Neural cell (in vitro differentiated cells): ENCODE data around the gene SLC23A3. TPM values are rescaled to one million over a fixed set of nuclear protein-coding genes. Genes with fewer than 3 reads are reported as not detected.

ENCODE experiments used
- H2AFZ ChIP-seq: fragments of 200-600, 300-800 bp; sonication (generic), shearing (Covaris generic); 2 replicates; pipeline ENCODE4 v1.6.0; 2014; ENCODE audit warnings: low read depth, mild to moderate bottlenecking, antibody characterized with exemption, low read length, moderate library complexity
- H3F3A ChIP-seq: fragments of 200-600 bp; shearing (Covaris generic); 2 replicates; pipeline ENCODE4 v1.6.1; 2016; ENCODE audit warnings: mild to moderate bottlenecking, moderate library complexity, mixed read lengths, antibody characterized with exemption, low read length; ENCODE audit not compliant: insufficient read depth, poor library complexity, severe bottlenecking
- H3K27ac ChIP-seq: fragments of 200-600, 300-800 bp; sonication (generic), shearing (Covaris generic); 2 replicates; pipeline ENCODE4 v1.5.1; 2014; ENCODE audit warnings: mild to moderate bottlenecking, low read length, moderate library complexity
- H3K27me3 ChIP-seq: fragments of 300-800, 200-600 bp; sonication (generic), shearing (Covaris generic); 2 replicates; pipeline ENCODE4 v1.6.0; 2014; ENCODE audit warnings: mild to moderate bottlenecking, low read depth, low read length, moderate library complexity; ENCODE audit not compliant: insufficient read depth
- H3K36me3 ChIP-seq: fragments of 300-800, 200-600 bp; sonication (generic), shearing (Covaris generic); 2 replicates; pipeline ENCODE4 v1.5.1; 2014; ENCODE audit warnings: mild to moderate bottlenecking, antibody characterized with exemption, low read length, moderate library complexity; ENCODE audit not compliant: insufficient read depth
- H3K4me2 ChIP-seq: fragments of 300-800, 200-600 bp; sonication (generic), shearing (Covaris generic); 2 replicates; pipeline ENCODE4 v1.6.0; 2014; ENCODE audit warnings: mild to moderate bottlenecking, low read length
- H3K4me3 ChIP-seq: fragments of 300-800, 200-600 bp; sonication (generic), shearing (Covaris generic); 2 replicates; pipeline ENCODE4 v1.5.1; 2014; ENCODE audit warnings: mild to moderate bottlenecking, low read length, moderate library complexity
- H3K79me2 ChIP-seq: fragments of 200-600 bp; shearing (Covaris generic); replicated peaks from 2 replicates; pipeline ENCODE4 v1.6.0; 2014; ENCODE audit warnings: mild to moderate bottlenecking, low read length, moderate library complexity; ENCODE audit not compliant: insufficient read depth
- H3K9ac ChIP-seq: fragments of 300-800, 200-600 bp; sonication (generic), shearing (Covaris generic); 2 replicates; pipeline ENCODE4 v1.6.1; 2016; ENCODE audit warnings: mild to moderate bottlenecking, low read length, mixed read lengths
- H3K9me2 ChIP-seq: fragments of 200-600 bp; shearing (Covaris generic); 2 replicates; pipeline ENCODE4 v1.6.1; 2016; ENCODE audit warnings: mild to moderate bottlenecking, low read length, mixed read lengths; ENCODE audit not compliant: insufficient read depth
- H3K9me3 ChIP-seq: fragments of 200-600, 300-800 bp; sonication (generic), shearing (Covaris generic); 2 replicates; pipeline ENCODE4 v1.6.1; 2016; ENCODE audit warnings: mild to moderate bottlenecking, mixed run types, low read length, moderate library complexity, mixed read lengths
- H4K20me1 ChIP-seq: fragments of 200-600 bp; shearing (Covaris generic); 2 replicates; pipeline ENCODE4 v1.6.1; 2016; ENCODE audit warnings: mild to moderate bottlenecking, mixed run types; ENCODE audit not compliant: insufficient read depth
- EP300 ChIP-seq: fragments of 450-650 bp; conservative IDR thresholded peaks from 2 replicates; pipeline ENCODE4 v1.6.1; 2014; ENCODE audit warnings: antibody characterized with exemption, mild to moderate bottlenecking, moderate library complexity; ENCODE audit not compliant: poor library complexity, severe bottlenecking
- EZH2 ChIP-seq: fragments of 200-600, 300-800 bp; shearing (Covaris generic), sonication (generic); IDR thresholded peaks from 2 replicates; pipeline ENCODE4 v1.6.1; 2014; ENCODE audit warnings: antibody characterized with exemption, low read length, borderline replicate concordance, mild to moderate bottlenecking; ENCODE audit not compliant: insufficient read depth, poor library complexity, severe bottlenecking
- MXI1 ChIP-seq: fragments of 450-650 bp; conservative IDR thresholded peaks from 2 replicates; pipeline ENCODE4 v1.6.1; 2014; ENCODE audit warnings: antibody characterized with exemption, mild to moderate bottlenecking; ENCODE audit not compliant: poor library complexity, severe bottlenecking
- POLR2AphosphoS5 ChIP-seq: IDR thresholded peaks from 2 replicates; pipeline ENCODE4 v1.6.1; 2012
- RAD21 ChIP-seq: fragments of 450-650 bp; conservative IDR thresholded peaks from 2 replicates; pipeline ENCODE4 v1.6.1; 2014; ENCODE audit warnings: antibody characterized with exemption, mild to moderate bottlenecking, moderate library complexity
- SMC3 ChIP-seq: fragments of 450-650 bp; conservative IDR thresholded peaks from 2 replicates; pipeline ENCODE4 v1.6.1; 2014; ENCODE audit warnings: antibody characterized with exemption, mild to moderate bottlenecking, moderate library complexity; ENCODE audit not compliant: poor library complexity
- TAF1 ChIP-seq: IDR thresholded peaks from 2 replicates; pipeline ENCODE4 v1.6.1; 2012; ENCODE audit warnings: low read depth
- polyA plus RNA-seq: library from polyadenylated mRNA; depleted of rRNA; stranded (reverse); fragments of >200 nt; gene quantifications from 2 replicates; pipeline ENCODE4 v1.2.3, GENCODE V29; 2014
- TF ChIP-seq, protein P1 (sequence below): IDR thresholded peaks from 2 replicates; pipeline ENCODE4 v1.6.1; 2012; ENCODE audit warnings: borderline replicate concordance
- TF ChIP-seq, protein P2 (sequence below): fragments of 450-650 bp; IDR thresholded peaks from 2 replicates; pipeline ENCODE4 v1.5.1; 2014; ENCODE audit warnings: antibody characterized with exemption, mild to moderate bottlenecking, moderate library complexity; ENCODE audit not compliant: poor library complexity, severe bottlenecking

Gene SLC23A3
- polyA plus RNA-seq, 1 donor from 2014 or later, result 0.28 TPM

DNA sequence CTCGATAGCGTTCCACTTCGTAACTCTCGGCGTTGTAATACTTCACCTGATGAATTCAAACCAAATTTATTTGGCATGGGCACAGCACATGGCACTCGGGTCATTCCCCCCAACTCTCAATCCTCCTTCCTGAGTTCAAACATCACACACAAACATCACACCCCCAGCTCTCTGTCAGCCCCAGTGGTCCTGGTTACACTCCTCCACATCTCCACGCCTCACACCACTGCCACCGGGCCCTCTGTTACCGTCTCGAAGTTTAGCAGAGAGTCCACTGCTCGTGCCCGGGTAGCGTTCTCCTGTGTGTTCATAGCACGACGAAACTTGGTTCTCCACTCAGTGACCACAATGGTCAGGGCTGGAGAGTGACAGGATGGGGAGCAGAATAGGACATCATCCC is 44.3 kb upstream of the SLC23A3 start:
- Histone ChIP-seq H3K9me2 (no peaks in the 10 kb centered on the region), H3K36me3 (no peaks in the 10 kb centered on the region), H3K79me2 (no peaks in the 10 kb centered on the region), H3K9ac (no peak overlapping the region), H4K20me1 (no peaks in the 10 kb centered on the region), H3K4me3 (no peak overlapping the region), H3K4me2 (no peak overlapping the region), H3K27me3 (no peaks in the 10 kb centered on the region), H3K27ac (no peak overlapping the region), H2AFZ (no peak overlapping the region), H3F3A (no peaks in the 10 kb centered on the region), H3K9me3 (no peaks in the 10 kb centered on the region)
- TF ChIP-seq SMC3 (no peak), RAD21 (no peak), EZH2 (no peak), EP300 (no peak), MXI1 (no peak), POLR2AphosphoS5 (no peak), TAF1 (no peak)
- TF ChIP-seq, protein P1, sequence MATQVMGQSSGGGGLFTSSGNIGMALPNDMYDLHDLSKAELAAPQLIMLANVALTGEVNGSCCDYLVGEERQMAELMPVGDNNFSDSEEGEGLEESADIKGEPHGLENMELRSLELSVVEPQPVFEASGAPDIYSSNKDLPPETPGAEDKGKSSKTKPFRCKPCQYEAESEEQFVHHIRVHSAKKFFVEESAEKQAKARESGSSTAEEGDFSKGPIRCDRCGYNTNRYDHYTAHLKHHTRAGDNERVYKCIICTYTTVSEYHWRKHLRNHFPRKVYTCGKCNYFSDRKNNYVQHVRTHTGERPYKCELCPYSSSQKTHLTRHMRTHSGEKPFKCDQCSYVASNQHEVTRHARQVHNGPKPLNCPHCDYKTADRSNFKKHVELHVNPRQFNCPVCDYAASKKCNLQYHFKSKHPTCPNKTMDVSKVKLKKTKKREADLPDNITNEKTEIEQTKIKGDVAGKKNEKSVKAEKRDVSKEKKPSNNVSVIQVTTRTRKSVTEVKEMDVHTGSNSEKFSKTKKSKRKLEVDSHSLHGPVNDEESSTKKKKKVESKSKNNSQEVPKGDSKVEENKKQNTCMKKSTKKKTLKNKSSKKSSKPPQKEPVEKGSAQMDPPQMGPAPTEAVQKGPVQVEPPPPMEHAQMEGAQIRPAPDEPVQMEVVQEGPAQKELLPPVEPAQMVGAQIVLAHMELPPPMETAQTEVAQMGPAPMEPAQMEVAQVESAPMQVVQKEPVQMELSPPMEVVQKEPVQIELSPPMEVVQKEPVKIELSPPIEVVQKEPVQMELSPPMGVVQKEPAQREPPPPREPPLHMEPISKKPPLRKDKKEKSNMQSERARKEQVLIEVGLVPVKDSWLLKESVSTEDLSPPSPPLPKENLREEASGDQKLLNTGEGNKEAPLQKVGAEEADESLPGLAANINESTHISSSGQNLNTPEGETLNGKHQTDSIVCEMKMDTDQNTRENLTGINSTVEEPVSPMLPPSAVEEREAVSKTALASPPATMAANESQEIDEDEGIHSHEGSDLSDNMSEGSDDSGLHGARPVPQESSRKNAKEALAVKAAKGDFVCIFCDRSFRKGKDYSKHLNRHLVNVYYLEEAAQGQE, result no peak
- TF ChIP-seq, protein P2, sequence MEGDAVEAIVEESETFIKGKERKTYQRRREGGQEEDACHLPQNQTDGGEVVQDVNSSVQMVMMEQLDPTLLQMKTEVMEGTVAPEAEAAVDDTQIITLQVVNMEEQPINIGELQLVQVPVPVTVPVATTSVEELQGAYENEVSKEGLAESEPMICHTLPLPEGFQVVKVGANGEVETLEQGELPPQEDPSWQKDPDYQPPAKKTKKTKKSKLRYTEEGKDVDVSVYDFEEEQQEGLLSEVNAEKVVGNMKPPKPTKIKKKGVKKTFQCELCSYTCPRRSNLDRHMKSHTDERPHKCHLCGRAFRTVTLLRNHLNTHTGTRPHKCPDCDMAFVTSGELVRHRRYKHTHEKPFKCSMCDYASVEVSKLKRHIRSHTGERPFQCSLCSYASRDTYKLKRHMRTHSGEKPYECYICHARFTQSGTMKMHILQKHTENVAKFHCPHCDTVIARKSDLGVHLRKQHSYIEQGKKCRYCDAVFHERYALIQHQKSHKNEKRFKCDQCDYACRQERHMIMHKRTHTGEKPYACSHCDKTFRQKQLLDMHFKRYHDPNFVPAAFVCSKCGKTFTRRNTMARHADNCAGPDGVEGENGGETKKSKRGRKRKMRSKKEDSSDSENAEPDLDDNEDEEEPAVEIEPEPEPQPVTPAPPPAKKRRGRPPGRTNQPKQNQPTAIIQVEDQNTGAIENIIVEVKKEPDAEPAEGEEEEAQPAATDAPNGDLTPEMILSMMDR, result no peak

DNA sequence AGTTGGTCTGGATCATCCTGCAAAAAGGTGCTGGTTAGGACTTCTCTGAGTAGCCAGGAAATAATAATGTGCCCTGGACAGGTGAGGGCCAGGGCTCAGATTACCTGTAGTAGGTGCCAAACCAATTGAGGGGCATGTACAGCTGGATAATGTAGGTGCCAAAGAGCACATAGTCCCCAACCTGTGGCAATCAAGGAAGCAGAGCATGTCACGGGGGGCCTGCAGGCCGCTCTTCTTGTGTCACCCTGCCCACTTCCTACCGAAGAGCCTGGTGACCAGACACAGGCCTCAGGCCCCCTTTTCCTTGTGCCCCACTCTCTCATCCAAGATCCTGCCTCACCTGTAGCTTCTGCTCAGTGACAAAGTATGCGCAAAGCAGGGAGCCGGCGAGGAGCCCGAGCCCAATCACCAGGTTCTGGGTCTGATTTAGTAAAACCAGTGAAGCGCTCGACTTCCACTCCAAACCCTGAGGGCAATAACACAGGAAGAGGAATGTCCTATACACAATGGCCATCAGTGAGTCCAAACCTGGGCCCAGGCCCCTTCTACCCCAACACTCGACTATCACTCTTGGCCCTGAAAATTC is 43.8 kb upstream of the SLC23A3 start:
- Histone ChIP-seq H3K9ac (no peak overlapping the region), H3K27ac (no peak overlapping the region), H3K9me3 (no peaks in the 10 kb centered on the region), H4K20me1 (no peaks in the 10 kb centered on the region), H3K4me3 (no peak overlapping the region), H3K36me3 (no peaks in the 10 kb centered on the region), H2AFZ (no peak overlapping the region), H3K79me2 (no peaks in the 10 kb centered on the region), H3K9me2 (no peaks in the 10 kb centered on the region), H3K27me3 (no peaks in the 10 kb centered on the region), H3K4me2 (no peak overlapping the region), H3F3A (no peaks in the 10 kb centered on the region)
- TF ChIP-seq EP300 (no peak), EZH2 (no peak)
